Right lung (tissue), 10 donors: Measurements from ENCODE around the gene ZNF81. TPM values are rescaled to one million over a fixed set of nuclear protein-coding genes. Genes with fewer than 3 reads are reported as not detected.
"Not testable (repeated sequence)": the region's sequence is repeated elsewhere in the genome, so short reads cannot be mapped to it uniquely, and the experiment has no call there.

ENCODE experiments used
- DNase-seq, 2 donors: peaks; one replicate each; pipeline ENCODE4 v3.0.0-alpha.2; 2013
- long read RNA-seq, 8 donors: transcript quantifications; one replicate each; lab custom pipeline, GENCODE V29; 2026
- polyA plus RNA-seq, 5 donors: library from polyadenylated mRNA; unstranded; fragments of 120-200 nt; gene quantifications; one replicate each; pipeline versions ENCODE4 v1.2.1 to v1.2.3, GENCODE V29; 2013; ENCODE audit warnings: inconsistent platforms in 1 of 5, low replicate concordance in 1 of 5; ENCODE audit not compliant: insufficient read length in 5 of 5, insufficient read depth in 1 of 5

The ZNF81 gene
- polyA plus RNA-seq, result 1 to 10 TPM; 4.6 to 8.4 (median 6.9) TPM
- long read RNA-seq, donor 1, result 0 reads
- long read RNA-seq, donor 2, result 0 reads
- long read RNA-seq, donor 3, result 0 reads
- long read RNA-seq, donor 4, result 0 reads
- long read RNA-seq, donor 5, result 0 reads
- long read RNA-seq, donor 6, full-length matches to known transcripts, result 3 of 3 reads
- long read RNA-seq, donor 6, partial matches to known transcripts, result 0 of 3 reads
- long read RNA-seq, donor 6, other reads (novel, unspliced or antisense), result 0 of 3 reads
- long read RNA-seq, donor 7, result 0 reads
- long read RNA-seq, donor 8, result 0 reads

- DNase-seq, result peak; percentile 92 to 95
These were observed at the start of gene ZNF81 for GRCh38 chrX:47836164-47837072. ZNF81 (plus strand) TSS chrX:47836902; CDS start chrX:47846268, 9,366 bp downstream.

GRCh38 chrX:47796433-47796906 lies 40.2 kb upstream of the ZNF81 start:
- no peak for DNase-seq

- DNase-seq, result no peak
These were observed 39.6 kb upstream of the ZNF81 start for GRCh38 chrX:47797084-47797483.

- no peak for DNase-seq
These were observed 37.8 kb upstream of the ZNF81 start for GRCh38 chrX:47798861-47799260.

- no peak for DNase-seq
These were observed 34.1 kb upstream of the ZNF81 start for GRCh38 chrX:47802589-47802988.

- not testable (repeated sequence) for DNase-seq
These were observed 33.6 kb upstream of the ZNF81 start for GRCh38 chrX:47803103-47803502.

- DNase-seq, result no peak
These were observed 32.4 kb upstream of the ZNF81 start for GRCh38 chrX:47804315-47804714.

GRCh38 chrX:47805844-47806243 lies 30.9 kb upstream of the ZNF81 start:
- DNase-seq, result not testable (repeated sequence)

- DNase-seq, result not testable (repeated sequence)
These were observed 30.1 kb upstream of the ZNF81 start for GRCh38 chrX:47806415-47807271.

GRCh38 chrX:47807272-47807538 lies 29.5 kb upstream of the ZNF81 start:
- DNase-seq, result not testable (repeated sequence)

- no peak for DNase-seq
These were observed 29.2 kb upstream of the ZNF81 start for GRCh38 chrX:47807548-47807947.

GRCh38 chrX:47808904-47809788 lies 27.6 kb upstream of the ZNF81 start:
- no peak for DNase-seq

- DNase-seq, result no peak
These were observed 21.9 kb upstream of the ZNF81 start for GRCh38 chrX:47814851-47815250.

- no peak for DNase-seq
These were observed 20.5 kb upstream of the ZNF81 start for GRCh38 chrX:47815901-47816845.

GRCh38 chrX:47817421-47817820 lies 19.3 kb upstream of the ZNF81 start:
- no peak for DNase-seq

GRCh38 chrX:47817897-47818296 lies 18.8 kb upstream of the ZNF81 start:
- DNase-seq, result no peak

- DNase-seq, result no peak
These were observed 7.7 kb upstream of the ZNF81 start for GRCh38 chrX:47828984-47829383.

GRCh38 chrX:47831788-47832187 lies 4.9 kb upstream of the ZNF81 start:
- no peak for DNase-seq

- DNase-seq, result no peak
These were observed 1.7 kb downstream of the ZNF81 start for GRCh38 chrX:47838361-47838760.

- no peak for DNase-seq
These were observed 3.4 kb downstream of the ZNF81 start for GRCh38 chrX:47840111-47840510.
